Measurements from ENCODE around the gene CLIC3. TPM values are rescaled to one million over a fixed set of nuclear protein-coding genes. Genes with fewer than 3 reads are reported as not detected.

Gene CLIC3
- total RNA-seq, 1 donor, result 3.4 TPM

GRCh38 chr9:136954270-136955083 is 41.9 kb downstream of the CLIC3 start:
- Histone ChIP-seq H3K4me1 (ENCODE audit: insufficient read depth, low read length) (peaks cover 25% of the 10 kb centered on the region), H3K9me3 (ENCODE audit: low read depth, low read length) (no peaks in the 10 kb centered on the region), H3K27me3 (ENCODE audit: insufficient read depth, low read length) (no peaks in the 10 kb centered on the region)

DNA sequence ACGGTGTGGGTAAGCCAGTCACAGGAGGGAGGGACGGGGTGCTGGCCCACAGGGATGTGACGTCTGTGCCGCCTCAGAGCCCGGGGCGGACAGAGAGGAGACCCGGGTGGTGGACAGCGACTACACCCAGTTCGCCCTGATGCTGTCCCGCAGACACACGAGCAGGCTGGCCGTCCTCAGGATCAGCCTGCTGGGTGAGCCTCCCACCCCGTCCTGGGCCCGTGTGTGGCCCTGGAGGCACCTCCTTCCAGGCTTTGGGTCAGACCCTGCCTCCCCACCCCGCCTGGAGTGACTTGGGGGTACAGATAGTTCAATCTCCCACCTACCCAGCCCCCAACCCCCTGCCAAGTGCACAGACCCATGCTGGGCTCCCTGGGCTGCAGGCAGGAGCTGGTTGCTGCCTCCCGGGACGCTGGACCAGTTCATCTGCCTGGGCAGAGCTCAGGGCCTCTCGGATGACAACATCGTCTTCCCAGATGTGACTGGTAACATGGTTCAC is 42.5 kb downstream of the CLIC3 start:
- H3K4me3 ChIP-seq (ENCODE audit: low read length), result no peak overlapping the region
- H3K27me3 ChIP-seq (ENCODE audit: insufficient read depth, low read length), result no peaks in the 10 kb centered on the region
- H3K9me3 ChIP-seq (ENCODE audit: low read depth, low read length), result no peaks in the 10 kb centered on the region
- H3K4me1 ChIP-seq (ENCODE audit: insufficient read depth, low read length), result peaks cover 23% of the 10 kb centered on the region

More at GRCh38 chr9:136954270-136955083, 41.9 kb downstream of the CLIC3 start:
- H3K4me3 ChIP-seq (ENCODE audit: low read length), result no peak overlapping the region

GRCh38 chr9:136952876-136953770 is 43.2 kb downstream of the CLIC3 start:
- no peaks in the 10 kb centered on the region for H3K9me3 ChIP-seq (ENCODE audit: low read depth, low read length)
- no peak overlapping the region for H3K4me3 ChIP-seq (ENCODE audit: low read length)
- peaks cover 19% of the 10 kb centered on the region for H3K4me1 ChIP-seq (ENCODE audit: insufficient read depth, low read length)
- no peaks in the 10 kb centered on the region for H3K27me3 ChIP-seq (ENCODE audit: insufficient read depth, low read length)

- no peak overlapping the region for H3K4me3 ChIP-seq (ENCODE audit: low read length)
- H3K4me1 ChIP-seq (ENCODE audit: insufficient read depth, low read length), result peaks cover 19% of the 10 kb centered on the region
- no peaks in the 10 kb centered on the region for H3K9me3 ChIP-seq (ENCODE audit: low read depth, low read length)
- no peaks in the 10 kb centered on the region for H3K27me3 ChIP-seq (ENCODE audit: insufficient read depth, low read length)
Measured at GRCh38 chr9:136952321-136952850, 44.0 kb downstream of the CLIC3 start.

DNA sequence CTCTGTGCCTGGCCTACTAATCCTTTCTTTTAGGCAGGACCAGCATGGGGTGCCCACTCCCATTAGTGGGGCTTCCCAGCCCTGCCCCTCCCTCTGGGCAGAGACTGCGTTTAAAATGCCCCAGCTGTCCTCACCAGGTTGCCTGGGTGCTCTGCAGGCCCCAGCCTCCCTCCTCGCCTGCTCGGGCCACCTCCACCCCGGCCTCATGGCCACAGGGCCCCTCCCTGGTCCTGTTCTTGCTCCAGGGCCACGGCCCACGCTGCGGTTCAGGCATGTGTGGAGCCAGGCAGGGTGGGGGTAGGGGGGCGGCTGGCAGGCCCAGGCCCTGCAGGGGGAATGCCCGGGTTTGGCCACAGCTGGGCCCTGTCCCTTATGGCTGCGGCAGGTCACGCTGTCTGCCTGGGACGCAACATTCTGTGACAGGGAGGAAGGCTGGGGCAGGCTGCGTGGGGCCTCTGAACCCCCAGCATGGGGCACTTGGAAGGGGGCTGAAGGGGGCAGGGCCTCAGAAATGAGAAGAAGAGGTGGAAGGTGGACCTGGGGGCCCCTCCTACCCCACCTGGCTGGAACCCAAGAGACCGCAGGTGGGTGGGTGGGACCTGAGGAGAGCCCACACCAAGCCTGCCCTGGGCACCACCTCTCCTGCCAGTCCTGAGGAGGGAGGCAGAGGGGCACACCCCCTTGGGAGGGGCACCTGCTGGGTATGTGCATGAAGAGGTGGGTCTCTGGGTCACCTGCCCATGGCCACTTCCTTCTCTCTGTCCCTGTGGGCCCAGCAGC is 44.6 kb downstream of the CLIC3 start, which contains the start of gene LCN12:
Gene LCN12 (plus strand): TSS at position 733 of the 780 bp plus-strand sequence. CDS start 55 bp downstream, outside the sequence.
- no peaks in the 10 kb centered on the region for H3K9me3 ChIP-seq (ENCODE audit: low read depth, low read length)
- H3K27me3 ChIP-seq (ENCODE audit: insufficient read depth, low read length), result no peaks in the 10 kb centered on the region
- H3K4me3 ChIP-seq (ENCODE audit: low read length), result no peak within 1 kb of the TSS
- peaks cover 19% of the 10 kb centered on the region for H3K4me1 ChIP-seq (ENCODE audit: insufficient read depth, low read length)

DNA sequence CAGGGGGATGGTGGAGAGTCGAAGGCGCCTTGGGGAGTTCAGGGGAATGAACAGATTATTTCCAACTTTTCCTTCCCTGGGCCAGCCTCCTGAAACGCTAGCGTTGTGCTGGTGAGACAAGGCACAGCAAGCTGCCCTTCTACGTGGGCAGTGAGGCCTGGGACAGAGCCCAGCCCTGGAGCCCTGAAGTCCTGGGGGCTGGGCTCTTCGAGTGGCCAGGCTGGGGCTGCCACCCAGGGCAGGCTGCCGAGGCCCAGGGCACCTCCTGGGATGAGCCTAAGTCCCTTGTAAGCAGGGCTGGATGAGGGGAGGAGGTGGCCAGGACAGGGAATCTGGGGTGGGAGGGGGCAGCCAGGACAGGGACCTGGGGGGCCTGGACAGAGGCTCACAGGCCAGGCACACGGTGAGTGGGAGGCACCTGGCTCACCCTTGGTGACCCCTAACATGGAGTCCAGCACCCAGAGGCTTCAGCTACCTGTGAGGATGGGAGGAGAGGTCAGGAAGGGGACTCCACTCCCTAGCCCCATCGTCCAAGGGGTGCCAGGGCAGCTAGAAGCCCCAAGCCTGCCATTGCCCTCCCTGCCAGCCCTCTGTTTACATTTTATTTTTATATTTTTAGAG is 45.6 kb downstream of the CLIC3 start:
- Histone ChIP-seq H3K27me3 (ENCODE audit: insufficient read depth, low read length) (no peaks in the 10 kb centered on the region), H3K9me3 (ENCODE audit: low read depth, low read length) (no peaks in the 10 kb centered on the region), H3K4me1 (ENCODE audit: insufficient read depth, low read length) (peaks cover 19% of the 10 kb centered on the region), H3K4me3 (ENCODE audit: low read length) (no peak overlapping the region)

DNA sequence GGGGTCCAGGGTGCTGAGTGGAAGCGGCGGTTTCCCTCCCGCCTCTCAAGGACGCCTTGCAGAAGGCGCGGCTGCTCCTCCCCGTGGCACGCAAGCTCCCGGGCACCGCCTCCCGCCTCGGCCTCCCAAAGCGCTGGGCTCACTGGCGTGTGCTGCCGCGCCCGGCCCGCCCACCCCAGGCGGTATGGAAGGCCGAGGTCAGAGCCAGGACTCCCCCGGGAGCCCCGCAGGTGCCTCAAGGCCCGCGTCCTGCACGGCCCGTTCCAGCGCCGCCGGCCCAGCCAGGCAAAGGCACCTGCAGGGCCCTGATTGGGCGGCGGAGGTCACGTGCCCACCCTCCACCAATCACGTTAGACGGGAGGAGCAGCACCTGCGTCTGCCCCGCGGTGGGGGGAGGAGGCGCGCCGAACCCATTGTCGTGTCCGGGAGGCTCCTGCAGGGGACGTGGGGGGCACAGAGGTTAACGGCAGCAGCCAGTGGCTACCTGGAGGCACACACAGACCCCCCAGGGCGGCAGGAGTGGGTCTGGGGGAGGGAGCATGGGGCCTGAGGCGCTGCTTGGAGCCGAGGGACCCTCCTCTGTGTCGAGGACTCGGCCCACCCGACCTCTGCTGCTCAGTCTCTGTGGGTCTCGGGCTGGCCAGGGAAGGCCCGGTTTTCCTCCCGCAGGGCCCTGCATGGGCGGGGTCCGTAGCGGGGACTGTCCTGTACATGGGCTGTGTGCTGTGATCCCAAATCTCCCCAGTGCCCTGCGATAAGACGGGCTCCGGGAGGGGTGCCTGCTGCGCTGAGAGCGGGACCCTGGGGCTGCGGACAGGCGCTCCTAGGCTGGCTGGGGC is 46.3 kb downstream of the CLIC3 start:
- Histone ChIP-seq H3K4me1 (ENCODE audit: insufficient read depth, low read length) (peaks cover 22% of the 10 kb centered on the region), H3K4me3 (ENCODE audit: low read length) (peak overlapping the region; percentile 46), H3K27me3 (ENCODE audit: insufficient read depth, low read length) (no peaks in the 10 kb centered on the region)

DNA sequence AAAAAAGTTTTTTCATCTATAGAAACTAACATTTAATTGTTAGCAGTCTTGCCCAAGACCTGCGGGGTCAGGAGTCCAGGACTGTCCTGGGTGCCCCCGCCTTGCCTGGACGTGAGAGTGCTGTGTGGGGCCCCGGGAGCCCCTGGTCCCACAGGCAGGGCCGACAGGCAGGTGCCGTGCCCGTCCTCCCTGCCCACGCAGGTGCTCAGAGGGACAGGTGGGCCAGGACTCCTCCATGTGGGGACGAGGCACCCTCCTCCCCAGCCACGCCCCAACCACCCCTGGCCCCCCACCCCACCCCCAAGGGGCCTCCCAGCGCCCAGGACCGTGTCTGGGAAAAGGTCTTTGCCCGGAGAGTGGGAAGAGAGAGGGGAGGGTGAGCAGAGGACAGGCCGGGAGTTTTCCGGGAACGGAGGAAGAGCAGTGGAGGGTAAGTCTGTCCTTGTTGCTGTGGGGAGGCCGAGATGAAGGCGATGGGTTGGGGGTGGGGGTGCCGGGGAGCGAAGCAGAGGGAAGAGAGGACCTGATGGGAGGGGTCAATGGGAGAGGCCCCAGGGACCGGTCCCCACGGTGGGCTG is 47.0 kb downstream of the CLIC3 start:
- peak overlapping the region; percentile 46 for H3K4me3 ChIP-seq (ENCODE audit: low read length)
- peaks cover 26% of the 10 kb centered on the region for H3K4me1 ChIP-seq (ENCODE audit: insufficient read depth, low read length)
- H3K27me3 ChIP-seq (ENCODE audit: insufficient read depth, low read length), result no peaks in the 10 kb centered on the region
- no peaks in the 10 kb centered on the region for H3K9me3 ChIP-seq (ENCODE audit: low read depth, low read length)

More for the DNA sequence above, 46.3 kb downstream of the CLIC3 start:
- no peaks in the 10 kb centered on the region for H3K9me3 ChIP-seq (ENCODE audit: low read depth, low read length)

GRCh38 chr9:136947955-136948510 is 48.3 kb downstream of the CLIC3 start:
- H3K4me1 ChIP-seq (ENCODE audit: insufficient read depth, low read length), result peaks cover 33% of the 10 kb centered on the region
- H3K27me3 ChIP-seq (ENCODE audit: insufficient read depth, low read length), result no peaks in the 10 kb centered on the region
- no peaks in the 10 kb centered on the region for H3K9me3 ChIP-seq (ENCODE audit: low read depth, low read length)
- no peak overlapping the region for H3K4me3 ChIP-seq (ENCODE audit: low read length)

DNA sequence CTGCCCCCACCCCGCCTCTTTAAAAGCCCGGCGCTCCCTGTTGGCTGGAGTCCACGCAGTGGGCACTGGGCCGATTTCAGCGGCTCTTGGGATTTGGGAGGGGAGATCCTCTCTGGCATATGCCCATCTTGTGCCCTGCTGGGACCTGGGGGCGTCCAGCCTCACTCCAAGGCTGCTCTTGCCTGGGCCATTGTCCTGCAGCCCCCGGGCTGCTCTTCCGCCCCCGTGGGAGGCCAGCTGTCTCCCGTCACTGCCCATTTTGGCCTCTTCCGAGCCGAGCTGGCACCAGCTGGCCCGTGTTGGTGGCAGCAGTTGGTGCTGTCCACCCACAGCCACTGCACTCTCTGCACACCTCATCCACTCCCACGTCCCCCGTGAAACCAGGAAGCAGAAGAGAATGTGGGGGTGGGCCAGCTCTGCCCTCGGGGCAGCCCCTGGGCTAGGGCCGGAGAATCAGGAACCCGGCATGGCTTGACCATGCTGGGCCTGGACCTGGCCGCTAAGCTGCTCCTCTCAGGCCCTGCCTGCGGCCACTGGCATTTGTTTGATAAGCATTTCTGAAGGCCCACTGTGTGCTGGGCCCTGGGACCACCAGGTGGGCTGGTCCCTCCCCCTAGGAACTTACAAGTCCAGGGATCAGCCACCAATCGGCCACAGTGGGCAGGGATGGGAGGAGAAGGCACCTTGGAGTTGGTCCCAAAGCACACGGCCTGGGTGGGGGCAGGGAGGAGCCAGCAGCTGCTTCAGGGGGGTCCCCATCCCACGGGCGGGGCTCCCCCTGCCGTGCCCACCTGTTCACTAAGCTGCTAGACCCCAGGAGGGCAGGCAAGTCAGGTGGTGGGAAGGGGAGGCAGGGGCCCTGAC is 49.1 kb downstream of the CLIC3 start:
- Histone ChIP-seq H3K9me3 (ENCODE audit: low read depth, low read length) (no peaks in the 10 kb centered on the region), H3K4me1 (ENCODE audit: insufficient read depth, low read length) (peaks cover 35% of the 10 kb centered on the region), H3K27me3 (ENCODE audit: insufficient read depth, low read length) (no peaks in the 10 kb centered on the region), H3K4me3 (ENCODE audit: low read length) (no peak overlapping the region)

GRCh38 chr9:136946228-136947027 is 49.9 kb downstream of the CLIC3 start:
- no peaks in the 10 kb centered on the region for H3K27me3 ChIP-seq (ENCODE audit: insufficient read depth, low read length)
- no peaks in the 10 kb centered on the region for H3K9me3 ChIP-seq (ENCODE audit: low read depth, low read length)
- no peak overlapping the region for H3K4me3 ChIP-seq (ENCODE audit: low read length)
- peaks cover 35% of the 10 kb centered on the region for H3K4me1 ChIP-seq (ENCODE audit: insufficient read depth, low read length)
